GM23248 (cell line): Measurements from ENCODE around the gene ZNF569.

ENCODE experiments used
- EZH2 ChIP-seq: fragments of 200-600 bp; sonication (generic); IDR thresholded peaks from 2 replicates; pipeline ENCODE4 v1.6.1; 2018; ENCODE audit warnings: antibody characterized with exemption, mild to moderate bottlenecking; ENCODE audit not compliant: insufficient read depth, poor library complexity, severe bottlenecking
- EZH2phosphoT487 ChIP-seq: fragments of 200-600 bp; sonication (generic); IDR thresholded peaks from 2 replicates; pipeline ENCODE4 v1.6.1; 2018; ENCODE audit warnings: antibody characterized with exemption, moderate library complexity, mild to moderate bottlenecking, low read depth; ENCODE audit not compliant: insufficient read depth

DNA sequence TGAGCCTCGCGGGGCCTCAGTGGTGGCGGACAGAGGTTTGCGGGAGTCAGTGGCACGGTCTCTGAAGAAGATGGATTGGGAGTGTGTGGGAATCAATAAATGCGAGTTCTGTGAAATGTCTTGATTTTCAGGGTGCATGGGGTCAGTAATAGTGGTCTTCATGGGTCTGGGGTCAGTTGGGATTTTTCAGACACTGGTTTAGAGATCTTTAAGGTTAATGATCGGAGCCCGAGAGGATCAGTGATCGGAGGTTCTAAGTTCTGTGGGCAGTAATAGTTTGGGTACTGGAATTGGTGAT, 39.9 kb upstream of the ZNF569 start:
- TF ChIP-seq EZH2 (no peak), EZH2phosphoT487 (no peak)
